Heart left ventricle (tissue), 13 donors: ENCODE data around the gene MEIKIN.

Source experiments
- CTCF ChIP-seq, 12 donors: fragments of 200-600 bp; sonication (generic) in 4 of 12; IDR thresholded peaks; one replicate each; pipeline versions ENCODE4 v1.5.0 to v1.8.0; 2018 to 2022; ENCODE audit warnings: antibody characterized with exemption in 12 of 12, mild to moderate bottlenecking in 5 of 12
- POLR2A ChIP-seq, 2 donors: fragments of 450-650 bp; IDR thresholded peaks; one replicate each; pipeline ENCODE4 v1.6.1; 2017; ENCODE audit warnings: antibody characterized with exemption in 2 of 2, mild to moderate bottlenecking in 2 of 2, moderate library complexity in 2 of 2
- donor health status: ischemic (EF 13 %, LVEDD 7.1; RV severe dilation, severe dysfunction).
- donor health status: DM: no; HTN: yes; CAD: no.
- donor health status: DM: no; HTN: no; CAD: no.
- donor health status: ischemic (EF 25% LVEDD 6.9; RV normal size, moderate dysfunction).
- donor health status: ischemic (EF 25% LVEDD 5.7; RV mildly dilated, moderate dysfunction).
- donor health status: ischemic (EF 35%, LVEDD 5.7; RV mildly dilated, moderate dysfunction).
- donor health status: nonischemic (EF 11% LVEDD 7.7; RV severe dilation, severe dysfunction).
- donor health status: DM: yes; HTN: yes; CAD: no.
- donor health status: PGD.
- donor health status: ischemic (EF 29% LVEDD 5.4; RV normal size, mild dysfunction).
- donor health status: nonischemic (EF 23%, LVEDD 6.1; RV moderate dilation, normal function).

GRCh38 chr5:131759704-131760103 is 185.8 kb downstream of the MEIKIN start:
- TF ChIP-seq CTCF (IDR thresholded peaks at IDR 0.05): no peak
- no peak for TF ChIP-seq POLR2A (IDR thresholded peaks at IDR 0.05)
